GM23338 (cell line): ENCODE data around the gene CTDSPL. TPM values are rescaled to one million over a fixed set of nuclear protein-coding genes. Genes with fewer than 3 reads are reported as not detected.

Experiments
- ATAC-seq: fragments of 200-7000 bp; cut with Tn5 transposase; 3 replicates; pipeline ENCODE4 v1.9.1; 2020
- DNase-seq: peaks from one replicate; pipeline ENCODE4 v3.0.0-alpha.2; 2015; ENCODE audit warnings: low spot score
- H2AFZ ChIP-seq: fragments of 200-600 bp; sonication (generic); 2 replicates; pipeline ENCODE4 v1.8.0; 2016; ENCODE audit warnings: antibody characterized with exemption, mild to moderate bottlenecking, moderate library complexity
- H3F3A ChIP-seq: fragments of 200-600 bp; sonication (generic); replicated peaks from 2 replicates; pipeline ENCODE4 v1.8.0; 2017; ENCODE audit warnings: antibody characterized with exemption, mixed run types, low read depth
- H3K27ac ChIP-seq: fragments of 200-600 bp; sonication (generic); 2 replicates; pipeline ENCODE4 v1.6.1; 2016; ENCODE audit warnings: low read depth
- H3K27me3 ChIP-seq: fragments of 200-600 bp; sonication (generic); 2 replicates; pipeline ENCODE4 v1.8.0; 2016; ENCODE audit warnings: mild to moderate bottlenecking, mixed run types, moderate library complexity; ENCODE audit not compliant: insufficient read depth
- H3K36me3 ChIP-seq: fragments of 200-600 bp; sonication (generic); 2 replicates; pipeline ENCODE4 v1.8.0; 2016; ENCODE audit warnings: mild to moderate bottlenecking; ENCODE audit not compliant: insufficient read depth
- H3K4me1 ChIP-seq: fragments of 200-600 bp; sonication (generic); 2 replicates; pipeline ENCODE4 v1.8.0; 2016; ENCODE audit warnings: mild to moderate bottlenecking, moderate library complexity; ENCODE audit not compliant: insufficient read depth
- H3K4me2 ChIP-seq: fragments of 200-600 bp; sonication (generic); 2 replicates; pipeline ENCODE4 v1.7.1; 2017; ENCODE audit warnings: mixed run types
- H3K4me3 ChIP-seq: fragments of 200-600 bp; sonication (generic); 2 replicates; pipeline ENCODE4 v1.6.1; 2016; ENCODE audit warnings: mixed run types
- H3K79me2 ChIP-seq: fragments of 200-600 bp; sonication (generic); replicated peaks from 2 replicates; pipeline ENCODE4 v1.8.0; 2017; ENCODE audit warnings: mild to moderate bottlenecking; ENCODE audit not compliant: insufficient read depth
- H3K9me2 ChIP-seq: fragments of 200-600 bp; sonication (generic); 2 replicates; pipeline ENCODE4 v1.8.0; 2017; ENCODE audit not compliant: insufficient read depth
- H4K20me1 ChIP-seq: fragments of 200-600 bp; sonication (generic); replicated peaks from 2 replicates; pipeline ENCODE4 v1.8.0; 2017; ENCODE audit warnings: mild to moderate bottlenecking; ENCODE audit not compliant: insufficient read depth
- H3K27ac Mint-ChIP-seq: 2 replicates; pipeline ENCODE4 v1.8.0; 2020; ENCODE audit warnings: inconsistent platforms, mild to moderate bottlenecking, moderate library complexity, mixed read lengths
- H3K27me3 Mint-ChIP-seq: 3 replicates; pipeline ENCODE4 v1.8.0; 2022; ENCODE audit warnings: low read depth, mild to moderate bottlenecking, moderate library complexity, mixed read lengths, inconsistent platforms; ENCODE audit not compliant: insufficient read depth, poor library complexity
- H3K36me3 Mint-ChIP-seq: 3 replicates; pipeline ENCODE4 v1.8.0; 2021; ENCODE audit warnings: low read depth, mild to moderate bottlenecking, inconsistent platforms, moderate library complexity, mixed read lengths
- H3K4me1 Mint-ChIP-seq: 3 replicates; pipeline ENCODE4 v1.8.0; 2020; ENCODE audit warnings: mild to moderate bottlenecking, inconsistent platforms, mixed read lengths
- H3K4me3 Mint-ChIP-seq: 3 replicates; pipeline ENCODE4 v1.8.0; 2021; ENCODE audit warnings: moderate library complexity, mild to moderate bottlenecking, inconsistent platforms, mixed read lengths
- H3K9me3 Mint-ChIP-seq: 3 replicates; pipeline ENCODE4 v1.8.0; 2020; ENCODE audit warnings: moderate library complexity, mild to moderate bottlenecking, inconsistent platforms, mixed read lengths
- CREB1 ChIP-seq: fragments of 250-450 bp; sonication (Bioruptor Pico); IDR thresholded peaks from 2 replicates; pipeline ENCODE4 v1.5.0; 2020; ENCODE audit warnings: low read depth, mild to moderate bottlenecking, moderate library complexity
- EZH2 ChIP-seq: fragments of 200-600 bp; sonication (generic); IDR thresholded peaks from one replicate; pipeline ENCODE4 v1.8.0; 2017; ENCODE audit warnings: antibody characterized with exemption, mild to moderate bottlenecking, low read depth; ENCODE audit not compliant: unreplicated experiment
- EZH2phosphoT487 ChIP-seq: fragments of 200-600 bp; sonication (generic); IDR thresholded peaks from one replicate; pipeline ENCODE4 v1.8.1; 2018; ENCODE audit warnings: antibody characterized with exemption; ENCODE audit not compliant: unreplicated experiment
- JUNB ChIP-seq: IDR thresholded peaks from one replicate; pipeline ENCODE4 v1.6.1; 2016; ENCODE audit warnings: antibody characterized with exemption; ENCODE audit not compliant: unreplicated experiment
- NANOG ChIP-seq: IDR thresholded peaks from 2 replicates; pipeline ENCODE4 v1.6.1; 2016; ENCODE audit warnings: antibody characterized with exemption, borderline replicate concordance
- POLR2AphosphoS5 ChIP-seq: IDR thresholded peaks from 2 replicates; pipeline ENCODE4 v1.6.1; 2016; ENCODE audit warnings: antibody characterized with exemption, low read depth
- STAT1 ChIP-seq: IDR thresholded peaks from one replicate; pipeline ENCODE4 v1.6.1; 2016; ENCODE audit warnings: antibody characterized with exemption; ENCODE audit not compliant: unreplicated experiment
- ZNF114 ChIP-seq: fragments of 250-450 bp; sonication (Bioruptor Pico); IDR thresholded peaks from 2 replicates; pipeline ENCODE4 v1.5.0; 2020; ENCODE audit warnings: mild to moderate bottlenecking, moderate library complexity
- ZNF331 ChIP-seq: fragments of 250-450 bp; sonication (Bioruptor Pico); IDR thresholded peaks from 2 replicates; pipeline ENCODE4 v1.5.0; 2020; ENCODE audit warnings: low read depth, mild to moderate bottlenecking, moderate library complexity
- polyA plus RNA-seq: library from polyadenylated mRNA; unstranded; fragments of >200 nt; fragmentation: Nextera tagmentation; extraction: Ambion mirVana; gene quantifications from 2 replicates; pipeline ENCODE4 v1.2.1, GENCODE V29; 2016
- total RNA-seq: library from RNA; depleted of rRNA; stranded (reverse); fragments of >200 nt; shearing (Covaris generic); gene quantifications from 2 replicates; pipeline ENCODE4 v1.2.3, GENCODE V29; 2014
- TF ChIP-seq, protein P1 (sequence below), 2 experiments: fragments of 200-600 bp in 1 of 2; sonication (generic) in 1 of 2; conservative IDR thresholded peaks; 2 replicates each; pipeline versions ENCODE4 v1.5.1 to v1.6.1; 2016 to 2017; ENCODE audit warnings: antibody characterized with exemption in 2 of 2, low read depth in 2 of 2, mild to moderate bottlenecking in 2 of 2, moderate library complexity in 1 of 2
- TF ChIP-seq, protein P2 (sequence below): IDR thresholded peaks from 2 replicates; pipeline ENCODE4 v1.6.1; 2016; ENCODE audit warnings: antibody characterized with exemption
- TF ChIP-seq, protein P3 (sequence below): IDR thresholded peaks from one replicate; pipeline ENCODE4 v1.6.1; 2018; ENCODE audit warnings: antibody characterized with exemption; ENCODE audit not compliant: unreplicated experiment
- TF ChIP-seq, protein P4 (sequence below): fragments of 250-450 bp; sonication (Bioruptor Pico); IDR thresholded peaks from 2 replicates; pipeline ENCODE4 v1.5.0; 2020; ENCODE audit warnings: mild to moderate bottlenecking, moderate library complexity

The CTDSPL gene
- total and polyA plus RNA-seq, 2 experiments from 2014 or later, result 23.2 to 42.0 TPM

DNA sequence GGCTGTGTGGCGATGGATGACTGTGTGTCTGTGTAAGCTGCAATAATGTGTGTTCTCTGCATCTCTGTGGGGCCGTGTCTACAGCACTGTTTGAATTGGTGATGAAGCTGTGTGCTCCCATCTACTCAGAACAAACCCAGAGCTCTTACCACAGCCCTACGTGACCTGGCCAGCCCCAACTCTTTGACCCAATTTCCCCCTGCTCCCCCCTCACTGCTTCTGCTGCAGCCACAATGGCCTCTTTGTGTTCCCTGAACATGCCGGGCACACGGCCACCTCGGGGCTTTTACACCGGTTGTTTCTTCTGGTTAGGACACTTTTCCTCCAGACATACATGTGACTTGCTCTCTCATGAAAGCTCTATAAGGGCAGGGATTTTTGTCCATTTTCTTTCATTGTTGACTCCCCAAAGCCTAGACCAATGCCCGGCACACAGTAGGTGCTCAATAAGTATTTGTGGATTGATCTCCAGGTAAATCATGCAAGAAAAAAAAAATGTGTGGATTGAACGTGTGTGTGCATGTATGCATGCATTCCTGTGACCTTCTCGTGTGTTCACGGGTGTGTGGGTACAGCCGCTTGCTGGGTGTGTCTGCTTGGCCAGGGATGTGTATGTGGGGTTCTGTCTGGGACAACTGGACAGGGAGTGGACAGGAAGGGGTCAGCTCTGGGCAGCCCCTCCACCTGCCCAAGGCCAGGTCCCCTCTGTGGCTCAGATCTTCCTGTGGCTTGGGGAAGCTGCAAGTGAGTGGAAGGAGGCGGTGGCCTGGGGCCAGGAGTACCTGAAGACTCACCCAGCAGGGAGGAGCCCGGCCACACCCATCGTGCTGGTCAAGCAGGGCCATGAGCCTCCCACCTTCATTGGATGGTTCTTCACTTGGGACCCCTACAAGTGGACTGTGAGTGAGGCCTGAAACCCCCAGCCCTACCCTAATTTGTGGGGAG, 143.7 kb downstream of the CTDSPL start:
- H3K4me3 ChIP-seq, result no peak overlapping the region
- Mint-ChIP-seq H3K36me3 (no peaks in the 10 kb centered on the region; the same call in 2 of the 3 replicates), H3K9me3 (no peaks in the 10 kb centered on the region), H3K27me3 (peaks cover 8% of the 10 kb centered on the region), H3K27ac (no peak overlapping the region), H3K4me1 (peaks cover 9% of the 10 kb centered on the region; the same call in 2 of the 3 replicates), H3K4me3 (no peak overlapping the region; the same call in 2 of the 3 replicates)
- no peaks in the 10 kb centered on the region for H3K4me1 ChIP-seq
- TF ChIP-seq, protein P1, sequence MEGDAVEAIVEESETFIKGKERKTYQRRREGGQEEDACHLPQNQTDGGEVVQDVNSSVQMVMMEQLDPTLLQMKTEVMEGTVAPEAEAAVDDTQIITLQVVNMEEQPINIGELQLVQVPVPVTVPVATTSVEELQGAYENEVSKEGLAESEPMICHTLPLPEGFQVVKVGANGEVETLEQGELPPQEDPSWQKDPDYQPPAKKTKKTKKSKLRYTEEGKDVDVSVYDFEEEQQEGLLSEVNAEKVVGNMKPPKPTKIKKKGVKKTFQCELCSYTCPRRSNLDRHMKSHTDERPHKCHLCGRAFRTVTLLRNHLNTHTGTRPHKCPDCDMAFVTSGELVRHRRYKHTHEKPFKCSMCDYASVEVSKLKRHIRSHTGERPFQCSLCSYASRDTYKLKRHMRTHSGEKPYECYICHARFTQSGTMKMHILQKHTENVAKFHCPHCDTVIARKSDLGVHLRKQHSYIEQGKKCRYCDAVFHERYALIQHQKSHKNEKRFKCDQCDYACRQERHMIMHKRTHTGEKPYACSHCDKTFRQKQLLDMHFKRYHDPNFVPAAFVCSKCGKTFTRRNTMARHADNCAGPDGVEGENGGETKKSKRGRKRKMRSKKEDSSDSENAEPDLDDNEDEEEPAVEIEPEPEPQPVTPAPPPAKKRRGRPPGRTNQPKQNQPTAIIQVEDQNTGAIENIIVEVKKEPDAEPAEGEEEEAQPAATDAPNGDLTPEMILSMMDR (conservative IDR thresholded peaks at IDR 0.05; ENCODE audit: low read depth in 2 of 2), result no peak
- TF ChIP-seq ZNF114, result no peak
- TF ChIP-seq EZH2phosphoT487, result no peak
- TF ChIP-seq STAT1, result no peak
- TF ChIP-seq, protein P2, sequence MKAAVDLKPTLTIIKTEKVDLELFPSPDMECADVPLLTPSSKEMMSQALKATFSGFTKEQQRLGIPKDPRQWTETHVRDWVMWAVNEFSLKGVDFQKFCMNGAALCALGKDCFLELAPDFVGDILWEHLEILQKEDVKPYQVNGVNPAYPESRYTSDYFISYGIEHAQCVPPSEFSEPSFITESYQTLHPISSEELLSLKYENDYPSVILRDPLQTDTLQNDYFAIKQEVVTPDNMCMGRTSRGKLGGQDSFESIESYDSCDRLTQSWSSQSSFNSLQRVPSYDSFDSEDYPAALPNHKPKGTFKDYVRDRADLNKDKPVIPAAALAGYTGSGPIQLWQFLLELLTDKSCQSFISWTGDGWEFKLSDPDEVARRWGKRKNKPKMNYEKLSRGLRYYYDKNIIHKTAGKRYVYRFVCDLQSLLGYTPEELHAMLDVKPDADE, result no peak
- no peak for TF ChIP-seq POLR2AphosphoS5
- no peak for TF ChIP-seq ZNF331
- TF ChIP-seq, protein P3, sequence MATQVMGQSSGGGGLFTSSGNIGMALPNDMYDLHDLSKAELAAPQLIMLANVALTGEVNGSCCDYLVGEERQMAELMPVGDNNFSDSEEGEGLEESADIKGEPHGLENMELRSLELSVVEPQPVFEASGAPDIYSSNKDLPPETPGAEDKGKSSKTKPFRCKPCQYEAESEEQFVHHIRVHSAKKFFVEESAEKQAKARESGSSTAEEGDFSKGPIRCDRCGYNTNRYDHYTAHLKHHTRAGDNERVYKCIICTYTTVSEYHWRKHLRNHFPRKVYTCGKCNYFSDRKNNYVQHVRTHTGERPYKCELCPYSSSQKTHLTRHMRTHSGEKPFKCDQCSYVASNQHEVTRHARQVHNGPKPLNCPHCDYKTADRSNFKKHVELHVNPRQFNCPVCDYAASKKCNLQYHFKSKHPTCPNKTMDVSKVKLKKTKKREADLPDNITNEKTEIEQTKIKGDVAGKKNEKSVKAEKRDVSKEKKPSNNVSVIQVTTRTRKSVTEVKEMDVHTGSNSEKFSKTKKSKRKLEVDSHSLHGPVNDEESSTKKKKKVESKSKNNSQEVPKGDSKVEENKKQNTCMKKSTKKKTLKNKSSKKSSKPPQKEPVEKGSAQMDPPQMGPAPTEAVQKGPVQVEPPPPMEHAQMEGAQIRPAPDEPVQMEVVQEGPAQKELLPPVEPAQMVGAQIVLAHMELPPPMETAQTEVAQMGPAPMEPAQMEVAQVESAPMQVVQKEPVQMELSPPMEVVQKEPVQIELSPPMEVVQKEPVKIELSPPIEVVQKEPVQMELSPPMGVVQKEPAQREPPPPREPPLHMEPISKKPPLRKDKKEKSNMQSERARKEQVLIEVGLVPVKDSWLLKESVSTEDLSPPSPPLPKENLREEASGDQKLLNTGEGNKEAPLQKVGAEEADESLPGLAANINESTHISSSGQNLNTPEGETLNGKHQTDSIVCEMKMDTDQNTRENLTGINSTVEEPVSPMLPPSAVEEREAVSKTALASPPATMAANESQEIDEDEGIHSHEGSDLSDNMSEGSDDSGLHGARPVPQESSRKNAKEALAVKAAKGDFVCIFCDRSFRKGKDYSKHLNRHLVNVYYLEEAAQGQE, result no peak
- TF ChIP-seq EZH2, result no peak
- TF ChIP-seq, protein P4, sequence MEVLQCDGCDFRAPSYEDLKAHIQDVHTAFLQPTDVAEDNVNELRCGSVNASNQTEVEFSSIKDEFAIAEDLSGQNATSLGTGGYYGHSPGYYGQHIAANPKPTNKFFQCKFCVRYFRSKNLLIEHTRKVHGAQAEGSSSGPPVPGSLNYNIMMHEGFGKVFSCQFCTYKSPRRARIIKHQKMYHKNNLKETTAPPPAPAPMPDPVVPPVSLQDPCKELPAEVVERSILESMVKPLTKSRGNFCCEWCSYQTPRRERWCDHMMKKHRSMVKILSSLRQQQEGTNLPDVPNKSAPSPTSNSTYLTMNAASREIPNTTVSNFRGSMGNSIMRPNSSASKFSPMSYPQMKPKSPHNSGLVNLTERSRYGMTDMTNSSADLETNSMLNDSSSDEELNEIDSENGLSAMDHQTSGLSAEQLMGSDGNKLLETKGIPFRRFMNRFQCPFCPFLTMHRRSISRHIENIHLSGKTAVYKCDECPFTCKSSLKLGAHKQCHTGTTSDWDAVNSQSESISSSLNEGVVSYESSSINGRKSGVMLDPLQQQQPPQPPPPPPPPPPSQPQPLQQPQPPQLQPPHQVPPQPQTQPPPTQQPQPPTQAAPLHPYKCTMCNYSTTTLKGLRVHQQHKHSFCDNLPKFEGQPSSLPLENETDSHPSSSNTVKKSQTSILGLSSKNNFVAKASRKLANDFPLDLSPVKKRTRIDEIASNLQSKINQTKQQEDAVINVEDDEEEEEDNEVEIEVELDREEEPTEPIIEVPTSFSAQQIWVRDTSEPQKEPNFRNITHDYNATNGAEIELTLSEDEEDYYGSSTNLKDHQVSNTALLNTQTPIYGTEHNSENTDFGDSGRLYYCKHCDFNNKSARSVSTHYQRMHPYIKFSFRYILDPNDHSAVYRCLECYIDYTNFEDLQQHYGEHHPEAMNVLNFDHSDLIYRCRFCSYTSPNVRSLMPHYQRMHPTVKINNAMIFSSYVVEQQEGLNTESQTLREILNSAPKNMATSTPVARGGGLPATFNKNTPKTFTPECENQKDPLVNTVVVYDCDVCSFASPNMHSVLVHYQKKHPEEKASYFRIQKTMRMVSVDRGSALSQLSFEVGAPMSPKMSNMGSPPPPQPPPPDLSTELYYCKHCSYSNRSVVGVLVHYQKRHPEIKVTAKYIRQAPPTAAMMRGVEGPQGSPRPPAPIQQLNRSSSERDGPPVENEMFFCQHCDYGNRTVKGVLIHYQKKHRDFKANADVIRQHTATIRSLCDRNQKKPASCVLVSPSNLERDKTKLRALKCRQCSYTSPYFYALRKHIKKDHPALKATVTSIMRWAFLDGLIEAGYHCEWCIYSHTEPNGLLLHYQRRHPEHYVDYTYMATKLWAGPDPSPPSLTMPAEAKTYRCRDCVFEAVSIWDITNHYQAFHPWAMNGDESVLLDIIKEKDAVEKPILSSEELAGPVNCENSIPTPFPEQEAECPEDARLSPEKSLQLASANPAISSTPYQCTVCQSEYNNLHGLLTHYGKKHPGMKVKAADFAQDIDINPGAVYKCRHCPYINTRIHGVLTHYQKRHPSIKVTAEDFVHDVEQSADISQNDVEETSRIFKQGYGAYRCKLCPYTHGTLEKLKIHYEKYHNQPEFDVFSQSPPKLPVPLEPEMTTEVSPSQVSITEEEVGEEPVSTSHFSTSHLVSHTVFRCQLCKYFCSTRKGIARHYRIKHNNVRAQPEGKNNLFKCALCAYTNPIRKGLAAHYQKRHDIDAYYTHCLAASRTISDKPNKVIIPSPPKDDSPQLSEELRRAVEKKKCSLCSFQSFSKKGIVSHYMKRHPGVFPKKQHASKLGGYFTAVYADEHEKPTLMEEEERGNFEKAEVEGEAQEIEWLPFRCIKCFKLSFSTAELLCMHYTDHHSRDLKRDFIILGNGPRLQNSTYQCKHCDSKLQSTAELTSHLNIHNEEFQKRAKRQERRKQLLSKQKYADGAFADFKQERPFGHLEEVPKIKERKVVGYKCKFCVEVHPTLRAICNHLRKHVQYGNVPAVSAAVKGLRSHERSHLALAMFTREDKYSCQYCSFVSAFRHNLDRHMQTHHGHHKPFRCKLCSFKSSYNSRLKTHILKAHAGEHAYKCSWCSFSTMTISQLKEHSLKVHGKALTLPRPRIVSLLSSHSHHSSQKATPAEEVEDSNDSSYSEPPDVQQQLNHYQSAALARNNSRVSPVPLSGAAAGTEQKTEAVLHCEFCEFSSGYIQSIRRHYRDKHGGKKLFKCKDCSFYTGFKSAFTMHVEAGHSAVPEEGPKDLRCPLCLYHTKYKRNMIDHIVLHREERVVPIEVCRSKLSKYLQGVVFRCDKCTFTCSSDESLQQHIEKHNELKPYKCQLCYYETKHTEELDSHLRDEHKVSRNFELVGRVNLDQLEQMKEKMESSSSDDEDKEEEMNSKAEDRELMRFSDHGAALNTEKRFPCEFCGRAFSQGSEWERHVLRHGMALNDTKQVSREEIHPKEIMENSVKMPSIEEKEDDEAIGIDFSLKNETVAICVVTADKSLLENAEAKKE (CRISPR knock-in tag), result no peak
- TF ChIP-seq JUNB, result no peak
- no peak for TF ChIP-seq NANOG
- TF ChIP-seq CREB1 (CRISPR knock-in tag), result no peak
- DNase-seq (no peak), ATAC-seq (no peak)
- H2AFZ ChIP-seq, result no peak overlapping the region
- H3K27ac ChIP-seq, result no peak overlapping the region
- no peaks in the 10 kb centered on the region for H3K79me2 ChIP-seq
- no peak overlapping the region for H3K4me2 ChIP-seq
- no peaks in the 10 kb centered on the region for H3K36me3 ChIP-seq
- no peaks in the 10 kb centered on the region for H4K20me1 ChIP-seq
- H3K9me2 ChIP-seq, result no peaks in the 10 kb centered on the region
- no peaks in the 10 kb centered on the region for H3F3A ChIP-seq
- no peaks in the 10 kb centered on the region for H3K27me3 ChIP-seq
